Measurements from ENCODE around the gene RELT.

RELT gene

GRCh38 chr11:73401924-73402833, 26.0 kb downstream of the RELT start:
- H3K4me3 ChIP-seq (ENCODE audit: low read depth, low read length), result no peak overlapping the region

- H3K4me3 ChIP-seq (ENCODE audit: low read depth, low read length), result no peak overlapping the region
Measured at GRCh38 chr11:73402834-73403185, 26.6 kb downstream of the RELT start.

- no peak overlapping the region for H3K4me3 ChIP-seq (ENCODE audit: low read depth, low read length)
Measured at GRCh38 chr11:73403541-73403940, 27.3 kb downstream of the RELT start.

GRCh38 chr11:73404048-73404447, 27.8 kb downstream of the RELT start:
- no peak overlapping the region for H3K4me3 ChIP-seq (ENCODE audit: low read depth, low read length)

GRCh38 chr11:73404506-73405145, 28.4 kb downstream of the RELT start:
- no peak overlapping the region for H3K4me3 ChIP-seq (ENCODE audit: low read depth, low read length)

GRCh38 chr11:73405146-73405510, 28.9 kb downstream of the RELT start:
- H3K4me3 ChIP-seq (ENCODE audit: low read depth, low read length), result no peak overlapping the region

- H3K4me3 ChIP-seq (ENCODE audit: low read depth, low read length), result no peak overlapping the region
Measured at GRCh38 chr11:73406131-73406530, 29.9 kb downstream of the RELT start.

- H3K4me3 ChIP-seq (ENCODE audit: low read depth, low read length), result no peak overlapping the region
Measured at GRCh38 chr11:73406619-73407018, 30.4 kb downstream of the RELT start.

DNA sequence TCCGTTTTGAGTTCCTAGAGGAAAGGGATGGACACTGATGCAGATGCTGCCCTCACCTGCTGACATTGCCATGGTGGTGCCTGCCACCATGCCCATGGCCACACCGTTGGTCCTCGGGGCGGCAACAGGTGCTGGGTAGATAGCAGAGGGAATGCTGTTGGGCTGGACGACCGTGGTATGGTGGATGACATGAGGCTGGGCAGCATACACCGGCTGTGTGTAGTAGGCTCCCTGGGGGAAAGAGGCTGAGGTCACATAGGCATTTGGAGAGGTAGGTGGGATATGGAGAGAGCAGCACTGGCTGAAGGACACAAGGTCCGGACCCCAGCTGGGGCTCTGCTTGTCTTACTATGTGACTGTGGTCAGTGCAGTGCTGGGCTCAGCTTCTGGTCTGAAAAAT, 33.2 kb downstream of the RELT start:
- no peak overlapping the region for H3K4me3 ChIP-seq (ENCODE audit: low read depth, low read length)

- H3K4me3 ChIP-seq (ENCODE audit: low read depth, low read length), result no peak overlapping the region
Measured at GRCh38 chr11:73410627-73411026, 34.4 kb downstream of the RELT start.

- H3K4me3 ChIP-seq (ENCODE audit: low read depth, low read length), result no peak overlapping the region
Measured at GRCh38 chr11:73411031-73411430, 34.8 kb downstream of the RELT start.

- H3K4me3 ChIP-seq (ENCODE audit: low read depth, low read length), result no peak overlapping the region
Measured at GRCh38 chr11:73412308-73412707, 36.1 kb downstream of the RELT start.

DNA sequence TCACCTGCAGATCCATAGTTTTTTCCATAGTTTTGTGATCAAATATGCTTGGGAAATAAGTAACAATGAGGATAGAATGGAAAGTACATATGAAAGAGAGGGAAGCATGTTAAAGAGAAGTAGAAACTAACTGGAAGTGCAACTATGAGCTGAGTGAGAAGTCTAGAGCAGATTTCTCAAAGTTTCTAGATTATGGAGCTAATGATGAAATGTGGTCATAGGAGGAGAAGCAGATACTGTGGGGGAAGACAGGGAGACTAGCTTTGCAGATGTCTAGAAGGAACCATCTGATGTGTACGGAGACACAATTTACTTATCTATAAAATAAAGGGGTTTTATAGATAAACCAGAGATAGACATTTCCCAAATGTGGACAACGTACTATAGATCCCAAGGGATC, 37.1 kb downstream of the RELT start:
- no peak overlapping the region for H3K4me3 ChIP-seq (ENCODE audit: low read depth, low read length)

GRCh38 chr11:73414977-73415651, 38.9 kb downstream of the RELT start:
- H3K4me3 ChIP-seq (ENCODE audit: low read depth, low read length), result no peak overlapping the region

DNA sequence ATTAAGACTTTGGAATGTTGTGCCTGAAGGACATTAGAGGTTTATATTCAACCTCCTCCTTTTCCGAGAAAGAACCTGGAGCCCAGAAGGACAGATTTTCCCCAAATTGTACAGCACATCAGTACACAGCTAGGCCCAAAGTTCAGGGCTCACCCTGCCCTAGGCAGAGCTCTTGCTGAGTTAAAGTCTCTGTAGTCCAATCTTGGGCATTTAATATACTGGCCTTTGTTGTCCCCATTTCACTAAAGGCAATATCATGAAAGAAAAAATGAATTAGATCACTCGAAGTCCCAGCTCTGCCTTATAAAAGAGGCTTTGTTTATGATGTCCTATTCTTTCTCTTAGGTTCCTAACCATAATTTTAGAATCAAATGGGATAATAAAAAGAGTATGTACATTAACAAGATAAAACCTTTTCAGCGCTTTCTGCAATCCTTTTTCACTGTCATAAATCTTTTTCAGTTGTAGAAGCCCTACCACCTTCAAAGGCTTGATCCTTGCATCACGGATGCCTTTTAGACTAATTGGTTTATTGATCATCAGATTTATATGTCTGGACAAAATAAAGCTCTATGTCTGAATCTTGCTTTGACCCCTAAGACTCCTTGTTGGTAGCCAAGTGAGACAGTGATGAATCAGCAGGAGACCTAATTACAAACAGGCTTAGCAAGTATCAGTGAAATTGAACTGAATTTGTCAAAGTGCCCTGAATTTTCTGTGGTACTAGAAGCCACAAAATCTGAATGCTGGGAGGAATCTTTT, 39.8 kb downstream of the RELT start:
- H3K4me3 ChIP-seq (ENCODE audit: low read depth, low read length), result no peak overlapping the region

DNA sequence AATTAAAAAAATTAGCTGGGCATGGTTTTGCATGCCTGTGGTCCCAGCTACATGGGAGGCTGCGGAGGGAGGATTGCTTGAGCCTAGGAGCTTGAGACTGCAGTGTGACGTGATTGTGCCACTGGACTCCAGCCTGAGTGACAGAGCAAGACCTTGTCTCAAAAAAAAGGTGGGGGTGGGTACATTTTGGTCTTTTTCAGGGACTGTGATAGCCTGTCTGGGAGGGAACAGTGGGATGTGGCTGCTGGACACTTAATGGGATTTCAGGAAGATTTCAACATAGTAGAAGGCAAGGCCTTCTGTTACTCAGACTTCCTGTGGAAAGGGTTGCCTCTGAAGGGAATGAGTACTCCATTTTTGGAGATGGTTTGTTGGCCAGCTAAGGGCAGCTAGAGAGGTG, 40.6 kb downstream of the RELT start:
- no peak overlapping the region for H3K4me3 ChIP-seq (ENCODE audit: low read depth, low read length)

GRCh38 chr11:73420136-73420535, 43.9 kb downstream of the RELT start:
- H3K4me3 ChIP-seq (ENCODE audit: low read depth, low read length), result no peak overlapping the region

DNA sequence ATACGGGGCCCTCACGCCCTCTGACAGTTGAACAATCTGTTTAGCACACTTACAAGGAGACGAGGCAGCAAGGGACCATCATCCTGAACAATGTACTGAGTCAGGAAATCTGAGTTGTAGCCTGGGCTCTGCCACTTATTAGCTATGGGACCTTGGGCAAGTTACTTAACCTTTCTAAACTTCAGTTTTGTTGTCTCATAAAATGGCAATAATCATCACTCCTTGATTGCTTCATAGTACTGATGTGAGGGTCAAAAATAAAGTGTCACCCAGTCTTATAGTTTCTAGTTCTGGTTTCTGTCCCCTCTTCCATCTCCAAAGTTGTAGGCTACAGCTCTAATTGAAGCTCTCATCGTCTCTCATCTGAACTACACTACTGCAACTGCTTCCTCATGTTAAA, 46.7 kb downstream of the RELT start:
- H3K4me3 ChIP-seq (ENCODE audit: low read depth, low read length), result no peak overlapping the region

DNA sequence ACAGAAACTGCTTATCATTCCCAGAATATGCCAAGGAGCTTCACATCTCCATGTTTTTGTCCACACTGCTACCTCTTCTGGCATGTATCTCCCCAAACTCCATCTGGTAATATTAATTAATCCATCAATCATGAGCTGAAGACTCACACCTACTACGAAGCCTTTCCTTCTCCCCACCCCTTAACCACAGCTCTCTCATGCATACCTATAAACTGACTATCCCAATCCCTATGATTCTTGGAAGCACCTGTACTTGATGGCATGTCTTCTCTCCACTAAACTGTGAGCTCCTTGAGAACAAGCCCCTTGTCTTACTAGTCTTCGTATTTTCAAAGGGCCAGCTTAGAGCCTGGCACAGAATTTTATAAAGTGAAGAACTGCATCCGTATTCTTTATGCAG, 47.3 kb downstream of the RELT start:
- no peak overlapping the region for H3K4me3 ChIP-seq (ENCODE audit: low read depth, low read length)

GRCh38 chr11:73425108-73425507, 48.9 kb downstream of the RELT start:
- H3K4me3 ChIP-seq (ENCODE audit: low read depth, low read length), result no peak overlapping the region

DNA sequence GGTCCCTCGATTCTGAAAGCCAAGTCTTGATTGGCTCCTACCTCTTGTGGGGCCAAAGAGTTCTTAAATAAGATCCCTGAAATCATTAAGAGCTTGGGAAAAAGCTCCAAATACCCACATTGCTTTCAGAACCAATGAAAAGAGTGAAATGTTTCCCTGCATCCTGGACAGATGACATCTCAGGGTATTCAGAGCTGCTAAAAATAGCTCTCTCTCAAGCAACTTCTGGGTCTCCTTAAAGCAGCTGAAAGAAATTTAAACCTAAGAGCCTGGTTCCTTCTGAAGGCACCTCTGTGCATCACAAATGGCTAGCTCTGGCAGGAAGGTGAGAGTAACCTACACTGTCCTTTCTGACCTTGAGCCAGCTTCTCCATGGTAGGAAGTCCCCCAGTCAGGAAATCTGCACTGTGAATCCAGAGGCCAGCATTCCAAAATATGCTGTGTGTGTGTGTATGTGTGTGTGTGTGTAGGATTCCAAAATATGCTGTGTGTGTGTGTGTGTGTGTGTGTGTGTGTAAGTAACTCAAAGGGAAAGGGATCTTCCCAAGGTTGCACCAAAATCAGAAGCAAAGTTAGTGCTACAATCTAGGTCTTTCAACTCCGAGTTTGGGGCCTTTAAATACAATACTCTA, 50.1 kb downstream of the RELT start:
- H3K4me3 ChIP-seq (ENCODE audit: low read depth, low read length), result no peak overlapping the region

Data from iPS-11a (cell line).